ENCODE results near the gene MAGEB4.
"Not testable (repeated sequence)": the region's sequence is repeated elsewhere in the genome, so short reads cannot be mapped to it uniquely, and the experiment has no call there.

MAGEB4 gene, protein sequence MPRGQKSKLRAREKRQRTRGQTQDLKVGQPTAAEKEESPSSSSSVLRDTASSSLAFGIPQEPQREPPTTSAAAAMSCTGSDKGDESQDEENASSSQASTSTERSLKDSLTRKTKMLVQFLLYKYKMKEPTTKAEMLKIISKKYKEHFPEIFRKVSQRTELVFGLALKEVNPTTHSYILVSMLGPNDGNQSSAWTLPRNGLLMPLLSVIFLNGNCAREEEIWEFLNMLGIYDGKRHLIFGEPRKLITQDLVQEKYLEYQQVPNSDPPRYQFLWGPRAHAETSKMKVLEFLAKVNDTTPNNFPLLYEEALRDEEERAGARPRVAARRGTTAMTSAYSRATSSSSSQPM

DNA sequence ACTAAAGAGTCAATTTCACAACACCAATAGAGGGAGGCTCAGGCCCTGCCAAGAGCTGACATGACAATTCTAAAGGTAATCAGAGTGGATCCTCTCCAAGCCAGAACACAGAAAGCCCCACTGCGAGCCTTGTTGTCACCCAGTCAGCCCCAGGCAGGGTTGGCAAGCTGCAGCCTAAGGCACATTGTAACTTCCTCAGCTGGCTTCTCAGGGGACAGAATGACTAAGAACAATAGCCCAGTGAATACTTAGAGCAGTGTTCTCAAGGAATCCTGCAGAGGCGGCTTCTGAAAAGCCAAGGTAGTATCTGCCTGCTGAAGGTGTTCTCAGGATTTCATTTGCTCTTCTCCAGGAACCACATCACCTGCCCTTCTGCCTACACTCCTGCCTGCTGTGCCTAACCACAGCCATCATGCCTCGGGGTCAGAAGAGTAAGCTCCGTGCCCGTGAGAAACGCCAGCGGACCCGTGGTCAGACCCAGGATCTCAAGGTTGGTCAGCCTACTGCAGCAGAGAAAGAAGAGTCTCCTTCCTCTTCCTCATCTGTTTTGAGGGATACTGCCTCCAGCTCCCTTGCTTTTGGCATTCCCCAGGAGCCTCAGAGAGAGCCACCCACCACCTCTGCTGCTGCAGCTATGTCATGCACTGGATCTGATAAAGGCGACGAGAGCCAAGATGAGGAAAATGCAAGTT lies at the start of gene MAGEB4:
TSS of gene MAGEB4 (plus strand) at position 277 of the 692 bp plus-strand sequence. CDS start at position 413, 136 bp downstream.
- no peak for DNase-seq (ENCODE audit: low read depth in 1 of 2, low spot score in 1 of 2)

DNA sequence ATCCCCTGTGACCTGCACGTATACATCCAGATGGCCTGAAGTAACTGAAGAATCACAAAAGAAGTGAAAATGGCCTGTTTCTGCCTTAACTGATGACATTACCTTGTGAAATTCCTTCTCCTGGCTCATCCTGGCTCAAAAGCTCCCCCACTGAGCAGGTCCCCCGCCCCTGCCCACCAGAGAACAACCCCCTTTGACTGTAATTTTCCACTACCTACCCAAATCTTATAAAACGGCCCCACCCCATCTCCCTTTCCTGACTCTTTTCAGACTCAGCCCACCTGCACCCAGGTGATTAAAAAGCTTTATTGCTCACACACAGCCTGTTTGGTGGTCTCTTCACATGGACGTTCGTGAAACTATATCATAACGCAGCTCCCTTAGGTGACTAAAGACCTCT lies 47.9 kb upstream of the MAGEB4 start:
- not testable (repeated sequence) for DNase-seq (ENCODE audit: low read depth in 1 of 2, low spot score in 1 of 2)

DNA sequence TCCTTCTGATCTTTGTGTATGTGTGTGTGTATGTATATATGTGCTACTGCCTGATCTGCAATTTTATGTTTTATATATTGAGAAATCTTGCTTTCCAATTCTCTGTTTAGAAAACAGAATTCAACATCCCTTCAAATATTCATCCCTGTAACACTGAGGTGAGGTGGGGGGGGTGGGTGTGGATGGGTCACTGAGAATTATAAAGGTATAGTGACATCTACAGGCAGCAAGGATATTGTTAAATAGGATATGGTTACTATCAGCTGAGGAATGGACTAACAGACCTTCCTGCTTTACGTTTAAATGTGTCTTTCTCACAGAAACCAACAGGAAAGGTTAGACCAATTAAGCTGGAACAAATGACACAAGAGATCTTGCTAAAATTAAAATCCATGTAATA lies 45.5 kb upstream of the MAGEB4 start:
- no peak for DNase-seq (ENCODE audit: low read depth in 1 of 2, low spot score in 1 of 2)

DNA sequence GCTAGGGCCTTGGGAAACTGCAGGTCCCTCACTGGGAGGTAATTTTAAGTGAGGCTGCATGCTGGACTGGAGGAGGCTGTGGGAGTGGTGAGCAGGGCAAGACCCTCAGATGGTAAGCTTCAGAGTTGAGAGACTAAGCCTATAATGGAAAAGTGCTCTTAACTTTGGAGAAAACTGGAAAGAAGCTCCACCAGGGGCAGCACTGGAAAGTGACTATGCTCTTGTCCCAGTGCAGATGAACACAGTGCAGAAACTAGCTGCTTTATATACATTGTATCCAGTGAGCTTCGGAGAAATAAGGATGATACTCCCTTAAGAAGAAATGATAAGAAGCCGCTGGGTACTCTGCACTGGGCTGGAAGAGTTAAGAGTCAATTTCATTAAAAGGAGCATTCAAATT lies 29.6 kb upstream of the MAGEB4 start:
- no peak for DNase-seq (ENCODE audit: low read depth in 1 of 2, low spot score in 1 of 2)

DNA sequence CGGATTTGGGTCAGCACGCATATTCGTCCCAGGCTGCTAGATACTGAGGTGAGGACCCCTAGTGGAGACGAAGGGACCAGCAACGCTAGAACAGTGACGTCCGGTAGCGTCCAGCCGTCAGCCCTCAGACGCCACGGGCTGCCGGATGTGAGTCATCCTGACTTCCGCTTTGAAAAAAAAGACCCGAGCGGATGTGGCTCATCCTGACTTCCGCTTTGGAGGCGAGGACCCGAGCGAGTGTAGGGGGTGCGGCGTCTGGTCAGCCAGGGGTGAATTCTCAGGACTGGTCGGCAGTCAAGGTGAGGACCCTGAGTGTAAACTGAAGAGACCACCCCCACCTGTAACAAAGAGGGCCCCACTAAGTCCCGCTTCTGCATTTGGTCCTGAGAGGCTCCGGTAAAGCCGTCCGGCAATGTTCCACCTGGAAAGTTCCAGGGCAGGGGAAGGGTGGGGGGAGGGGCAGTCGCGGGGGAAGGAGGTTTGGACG lies 26.4 kb upstream of the MAGEB4 start, which contains the start of gene MAGEB2:
TSS of gene MAGEB2 (plus strand) at position 207 of the 487 bp plus-strand sequence. CDS start 3,018 bp downstream, outside the sequence.
- DNase-seq (ENCODE audit: low read depth in 1 of 2, low spot score in 1 of 2), result no peak

DNA sequence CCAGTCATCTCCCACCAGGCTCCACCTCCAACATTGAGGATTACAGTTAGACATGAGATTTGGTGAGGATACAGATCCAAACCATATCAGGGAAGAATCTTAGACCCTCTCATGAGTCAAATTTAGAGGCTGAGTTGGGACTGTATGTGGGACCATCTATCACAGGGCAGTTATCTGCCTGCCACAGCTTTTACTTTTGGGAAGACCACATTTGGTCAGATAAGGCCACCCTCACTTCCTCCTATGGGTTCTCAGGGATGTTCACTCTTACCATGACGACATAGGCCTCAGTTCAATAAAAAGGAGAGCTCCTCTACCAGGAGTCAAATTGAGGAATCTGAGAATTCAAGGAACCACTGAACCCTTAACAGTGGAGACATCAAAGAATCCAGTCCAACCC lies 24.3 kb upstream of the MAGEB4 start:
- DNase-seq (ENCODE audit: low read depth in 1 of 2, low spot score in 1 of 2), result no peak

DNA sequence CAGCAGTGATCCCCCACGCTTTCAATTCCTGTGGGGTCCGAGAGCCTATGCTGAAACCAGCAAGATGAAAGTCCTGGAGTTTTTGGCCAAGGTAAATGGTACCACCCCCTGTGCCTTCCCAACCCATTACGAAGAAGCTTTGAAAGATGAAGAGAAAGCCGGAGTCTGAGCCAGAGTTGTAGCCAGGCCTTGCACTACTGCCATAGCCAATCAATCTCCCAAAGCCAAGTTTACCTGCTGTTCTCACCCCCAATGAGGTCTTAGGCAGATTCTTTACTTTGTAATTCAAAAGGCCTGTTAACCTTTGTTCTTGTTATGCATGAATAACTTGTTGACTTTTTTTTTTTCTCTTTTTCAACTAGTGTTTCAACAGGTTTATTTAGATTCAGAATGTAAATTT lies 22.4 kb upstream of the MAGEB4 start:
- no peak for DNase-seq (ENCODE audit: low read depth in 1 of 2, low spot score in 1 of 2)

DNA sequence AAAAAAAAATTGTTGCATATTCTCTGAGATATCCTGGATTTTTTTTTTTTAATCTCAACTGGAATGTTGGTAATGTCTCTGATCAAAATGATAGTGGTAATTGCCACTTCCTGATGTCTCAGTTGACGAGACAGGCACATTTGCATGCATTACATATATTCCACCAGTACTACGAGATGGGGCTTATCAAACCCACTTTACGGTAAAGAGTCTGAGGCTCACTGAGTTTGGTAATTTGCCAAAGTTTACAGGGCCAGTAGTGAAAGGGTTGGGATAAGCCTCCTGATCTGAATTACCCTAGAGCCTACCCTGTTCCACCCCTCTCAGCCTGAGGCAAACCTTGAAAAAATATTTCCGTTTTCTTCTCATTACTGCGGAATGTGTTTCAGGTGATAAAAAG lies 21.1 kb upstream of the MAGEB4 start:
- DNase-seq (ENCODE audit: low read depth in 1 of 2, low spot score in 1 of 2), result no peak

DNA sequence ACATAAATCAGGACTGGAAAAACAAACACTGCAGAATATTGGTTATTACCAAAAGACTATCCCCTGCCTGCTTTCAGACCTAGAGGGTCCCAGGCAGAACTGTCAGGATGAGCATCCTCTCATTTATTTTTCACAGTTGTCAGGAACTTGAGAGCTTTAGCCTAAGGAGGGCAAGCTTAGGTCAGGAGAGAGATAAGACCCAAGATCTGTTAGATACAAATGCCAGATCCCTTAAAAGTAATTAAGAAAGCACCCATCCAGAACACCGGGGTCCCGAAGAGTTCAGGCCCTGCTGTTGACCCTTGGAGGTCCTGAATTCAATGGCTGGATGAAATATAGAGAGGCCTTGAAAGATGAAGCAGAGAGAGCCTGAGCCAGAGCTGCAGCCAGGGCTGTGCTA lies 17.3 kb upstream of the MAGEB4 start:
- no peak for DNase-seq (ENCODE audit: low read depth in 1 of 2, low spot score in 1 of 2)

DNA sequence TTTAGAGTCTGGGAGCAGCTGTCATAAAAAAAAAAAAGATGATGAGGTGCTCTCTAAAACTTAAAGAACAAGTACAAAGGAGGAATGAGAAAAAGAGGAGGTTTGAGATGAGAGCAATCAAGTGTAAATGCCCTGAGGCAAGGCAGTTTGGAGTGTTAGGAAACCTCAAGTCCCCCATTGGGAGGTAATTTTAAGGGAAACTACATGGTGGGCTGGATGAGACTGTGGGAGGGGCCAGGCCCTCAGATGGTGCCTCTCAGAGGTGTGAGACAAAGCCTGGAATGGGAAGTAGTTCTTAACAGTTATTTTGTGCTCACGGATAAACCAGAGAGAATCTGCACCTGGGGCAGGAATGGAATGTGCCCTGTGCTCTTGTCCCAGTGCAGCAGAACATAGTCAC lies 13.3 kb upstream of the MAGEB4 start:
- DNase-seq (ENCODE audit: low read depth in 1 of 2, low spot score in 1 of 2), result no peak

DNA sequence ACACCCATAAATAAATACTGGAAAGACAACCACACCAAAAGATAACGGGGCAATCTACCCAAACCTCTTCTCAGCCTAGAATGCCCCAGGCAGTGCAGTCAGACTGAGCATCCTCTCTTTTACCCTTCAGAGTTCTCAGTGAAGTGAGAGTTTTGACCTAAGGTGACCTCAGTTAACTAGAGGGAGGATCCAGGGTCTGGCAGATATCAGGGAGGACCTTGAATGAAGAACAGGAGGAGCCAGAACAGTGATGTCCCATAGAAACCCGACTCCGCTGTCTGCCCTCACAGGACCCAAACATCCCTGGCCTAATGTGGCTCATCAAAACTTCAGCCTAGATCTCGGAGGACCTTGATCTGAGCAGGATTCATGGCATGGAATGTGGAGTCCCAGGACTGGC lies 11.4 kb upstream of the MAGEB4 start, which contains the start of gene MAGEB3:
TSS of gene MAGEB3 (plus strand) at position 263 of the 400 bp plus-strand sequence. CDS start 5,268 bp downstream, outside the sequence.
- no peak for DNase-seq (ENCODE audit: low read depth in 1 of 2, low spot score in 1 of 2)

DNA sequence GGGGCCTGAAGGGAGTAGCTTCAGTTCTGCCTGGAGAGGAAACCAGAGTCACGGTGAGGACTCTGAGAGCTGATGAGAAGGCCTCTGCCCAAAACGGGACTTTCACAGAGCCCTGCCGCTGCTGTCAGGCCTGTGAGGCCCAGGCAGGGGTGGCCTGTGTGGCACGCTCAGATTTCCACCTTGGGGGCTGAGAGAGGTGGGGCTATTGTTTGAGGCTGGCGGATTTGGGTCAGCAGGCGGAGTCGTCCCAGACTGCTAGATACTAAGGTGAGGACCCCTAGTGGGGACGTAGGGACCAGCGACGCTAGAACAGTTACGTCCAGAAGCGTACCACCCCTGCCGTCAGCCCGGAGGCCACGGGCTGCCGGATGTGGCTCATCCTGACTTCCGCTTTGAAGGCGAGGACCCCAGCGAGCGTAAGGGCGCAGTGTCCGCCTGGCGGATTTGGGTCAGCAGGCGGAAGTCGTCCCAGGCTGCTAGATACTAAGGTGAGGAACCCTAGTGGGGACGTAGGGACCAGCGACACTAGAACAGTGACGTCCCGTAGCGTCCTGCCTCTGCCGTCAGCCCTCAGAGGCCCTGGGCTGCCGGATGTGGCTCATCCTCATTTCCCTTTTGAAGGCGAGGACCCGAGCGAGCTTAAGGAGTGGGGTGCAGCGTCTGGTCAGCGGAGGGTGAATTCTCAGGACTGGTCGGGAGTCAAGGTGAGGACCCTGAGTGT lies 5.1 kb downstream of the MAGEB4 start, which contains the start of gene MAGEB1:
TSS of gene MAGEB1 (plus strand) at position 378 of the 721 bp plus-strand sequence. CDS start 3,348 bp downstream, outside the sequence.
- no peak for DNase-seq (ENCODE audit: low read depth in 1 of 2, low spot score in 1 of 2)

DNA sequence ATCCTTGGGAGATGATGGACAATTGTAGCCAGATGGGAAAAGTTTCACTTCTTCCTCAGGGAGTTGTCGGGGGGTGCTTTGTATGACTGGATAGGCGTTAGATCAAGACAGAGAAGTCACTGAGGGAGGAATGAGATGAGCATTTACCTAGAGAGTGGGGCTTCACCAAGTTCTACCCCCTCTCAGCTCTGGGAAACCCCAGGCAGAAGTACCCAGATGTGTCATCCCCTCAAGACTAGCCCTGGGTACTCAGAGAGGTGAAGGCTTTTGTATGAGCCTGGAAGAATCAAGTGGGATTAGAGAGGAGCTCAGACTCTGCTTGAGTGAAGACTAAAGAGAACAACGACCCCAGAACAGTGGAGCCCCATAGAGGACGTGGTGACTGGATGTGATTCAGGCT lies 7.1 kb downstream of the MAGEB4 start:
- DNase-seq (ENCODE audit: low read depth in 1 of 2, low spot score in 1 of 2), result no peak

DNA sequence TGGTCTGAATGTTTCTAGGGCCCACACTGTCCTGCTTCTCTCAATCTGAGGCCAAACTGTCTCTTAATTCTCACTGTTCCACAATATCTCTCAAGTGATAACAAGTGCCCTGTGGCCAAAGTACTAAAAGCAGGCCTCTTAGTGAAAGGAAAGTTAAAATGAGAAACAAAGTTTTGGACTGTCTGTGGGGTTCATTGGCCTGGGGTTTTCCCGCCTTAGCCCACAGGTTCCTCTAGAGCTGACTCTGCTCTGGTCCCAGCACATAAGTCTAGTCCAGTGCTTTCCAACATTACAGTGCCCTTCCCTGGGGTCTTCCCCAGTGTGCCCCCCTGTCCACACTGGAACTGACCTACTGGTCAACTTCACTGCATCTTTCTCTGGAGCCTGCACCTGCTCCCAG lies 11.5 kb downstream of the MAGEB4 start:
- DNase-seq (ENCODE audit: low read depth in 1 of 2, low spot score in 1 of 2), result no peak

DNA sequence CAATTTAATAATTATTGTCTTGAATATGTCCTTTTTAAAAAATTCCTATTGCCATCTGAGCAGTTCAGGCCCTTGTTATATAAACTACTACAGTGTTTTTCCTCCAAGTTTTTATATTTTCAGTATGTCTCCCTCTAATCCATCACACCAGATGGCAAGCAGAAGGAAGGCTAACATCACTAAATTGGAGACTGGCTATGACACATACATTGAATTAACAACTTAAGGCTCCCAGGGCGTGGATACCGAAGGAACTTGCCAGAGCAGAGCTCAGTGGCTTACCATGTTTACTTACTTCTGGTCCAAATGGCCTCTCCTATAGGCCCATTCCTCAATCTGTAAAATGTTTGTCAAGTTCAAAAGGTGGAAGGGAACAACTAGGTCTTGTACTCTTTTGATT lies 18.1 kb downstream of the MAGEB4 start:
- no peak for DNase-seq (ENCODE audit: low read depth in 1 of 2, low spot score in 1 of 2)

DNA sequence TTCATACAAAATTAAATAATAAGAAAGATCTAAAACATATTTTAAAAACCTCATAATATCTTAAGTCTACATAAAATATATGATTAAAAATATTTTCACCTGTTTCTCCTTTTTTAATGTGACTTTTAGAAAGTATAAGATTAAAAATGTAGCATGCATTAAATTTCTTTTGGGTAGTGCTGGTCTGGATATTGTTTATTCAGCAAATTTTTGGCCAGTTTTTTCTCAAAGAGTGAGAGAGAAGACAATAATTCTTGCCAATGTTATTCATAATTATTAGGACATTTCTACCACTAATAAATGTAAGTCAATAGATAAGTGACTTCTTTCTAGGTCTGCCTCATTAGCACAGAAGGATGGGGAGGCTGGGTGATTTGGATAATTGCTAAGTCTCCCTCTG lies 19.2 kb downstream of the MAGEB4 start:
- DNase-seq (ENCODE audit: low read depth in 1 of 2, low spot score in 1 of 2), result no peak

DNA sequence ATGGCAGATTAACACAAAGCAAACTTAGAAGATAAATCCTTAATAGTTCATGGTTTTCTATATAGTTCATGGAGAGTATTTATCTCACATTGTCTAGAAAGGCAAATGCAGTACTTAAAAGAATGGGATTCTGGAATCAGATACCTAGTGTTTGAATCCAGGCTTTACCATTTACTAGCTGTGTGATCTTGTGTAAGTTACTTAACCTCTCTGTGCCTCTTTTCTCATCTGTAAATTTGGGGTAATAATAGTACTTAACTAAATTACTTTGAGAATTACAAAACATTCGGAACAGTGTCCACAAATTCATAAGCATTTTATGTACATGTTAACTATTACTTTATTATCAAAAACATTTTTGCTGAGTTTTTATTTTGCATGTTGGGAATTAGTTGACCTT lies 21.0 kb downstream of the MAGEB4 start:
- no peak for DNase-seq (ENCODE audit: low read depth in 1 of 2, low spot score in 1 of 2)

DNA sequence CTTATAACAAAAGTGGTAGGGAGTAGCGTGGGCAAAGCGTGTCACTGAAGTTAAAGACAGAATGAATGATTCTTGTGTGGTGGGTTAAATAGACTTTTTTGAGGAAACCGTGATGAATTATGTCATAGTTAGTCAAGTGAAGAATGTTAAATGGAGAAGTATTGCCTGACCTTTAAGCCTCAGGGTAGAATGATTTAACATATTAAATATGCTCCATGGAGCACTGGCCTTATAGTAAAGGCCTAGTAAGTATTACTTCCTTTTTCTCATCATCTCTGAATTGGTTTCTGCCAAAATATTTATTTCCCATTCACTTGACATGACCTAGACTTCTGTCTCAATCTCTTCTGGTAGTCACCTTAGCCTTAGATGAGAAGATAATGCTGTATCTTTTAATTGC lies 28.8 kb downstream of the MAGEB4 start:
- DNase-seq (ENCODE audit: low read depth in 1 of 2, low spot score in 1 of 2), result no peak

DNA sequence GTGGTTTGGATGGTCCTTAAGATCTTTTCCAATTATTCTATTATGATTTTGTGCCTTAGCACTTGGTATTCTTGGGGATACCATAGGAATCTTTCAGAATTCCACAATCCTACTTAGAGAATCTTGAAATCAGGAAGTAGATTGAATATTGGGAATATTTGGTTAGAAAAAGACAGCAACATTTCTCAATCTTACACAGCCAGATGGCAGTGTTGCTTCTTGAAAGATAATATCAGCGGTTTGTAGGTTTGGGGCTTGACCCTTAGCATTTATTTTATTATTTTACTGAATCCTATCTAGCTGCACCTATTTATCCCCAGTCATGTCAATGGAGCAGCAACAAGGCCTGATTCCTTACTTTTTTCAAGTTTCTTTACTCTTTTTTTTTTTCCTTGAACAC lies 33.7 kb downstream of the MAGEB4 start:
- no peak for DNase-seq (ENCODE audit: low read depth in 1 of 2, low spot score in 1 of 2)

DNA sequence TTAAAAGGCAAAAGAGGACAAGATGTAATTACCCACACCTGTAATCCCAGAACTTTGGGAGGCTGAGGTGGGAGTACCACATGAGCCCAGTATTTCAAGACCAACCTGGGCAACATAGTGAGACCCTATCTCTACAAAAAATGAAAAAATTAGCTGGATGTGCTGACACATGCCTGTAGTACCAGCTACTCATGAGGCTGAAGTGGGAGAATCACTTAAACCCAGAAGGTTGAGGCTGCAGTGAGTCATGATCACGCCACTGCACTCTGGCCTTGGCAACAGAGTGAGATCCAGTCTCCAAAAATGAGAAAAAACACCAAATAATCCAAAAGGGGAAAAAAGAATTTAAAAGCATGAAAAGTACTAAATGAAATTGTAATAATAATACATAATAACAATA lies 36.6 kb downstream of the MAGEB4 start:
- DNase-seq (ENCODE audit: low read depth in 1 of 2, low spot score in 1 of 2), result no peak

DNA sequence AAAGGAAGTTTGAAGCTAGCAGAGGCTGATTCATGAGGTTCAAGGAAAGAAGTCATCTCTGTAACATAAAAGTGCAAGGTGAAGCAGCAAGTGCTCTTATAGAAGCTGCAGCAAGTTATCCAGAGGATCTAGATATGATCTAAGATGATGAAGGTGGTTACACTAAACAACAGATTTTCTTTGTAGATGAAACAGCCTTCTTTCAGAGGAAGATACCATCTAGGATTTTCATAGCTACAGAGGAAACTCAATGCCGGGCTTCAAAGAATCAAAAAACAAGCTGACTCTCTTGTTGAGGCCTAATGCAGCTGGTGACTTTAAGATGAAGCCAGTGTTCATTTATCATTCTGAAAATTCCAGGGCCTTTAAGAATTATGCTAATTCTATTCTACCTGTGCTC lies 38.6 kb downstream of the MAGEB4 start:
- DNase-seq (ENCODE audit: low read depth in 1 of 2, low spot score in 1 of 2), result no peak

DNA sequence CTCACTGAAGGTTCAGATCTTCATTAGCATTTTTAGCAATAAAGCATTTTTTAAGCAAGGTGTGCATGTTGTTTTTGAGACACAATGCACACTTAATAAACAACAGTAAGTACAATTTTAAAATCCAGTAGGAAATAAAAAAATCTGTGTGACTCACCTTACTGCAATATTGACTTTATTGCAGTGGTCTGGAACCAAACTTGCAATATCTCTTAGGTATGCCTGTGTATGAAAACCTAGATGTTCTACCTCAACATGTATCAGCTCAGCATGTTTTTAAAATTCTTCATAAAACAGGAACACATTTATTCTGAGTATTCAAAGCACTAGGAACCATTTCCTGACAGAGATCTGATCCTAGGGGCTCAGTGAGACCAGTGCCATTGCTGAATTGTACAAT lies 40.7 kb downstream of the MAGEB4 start:
- DNase-seq (ENCODE audit: low read depth in 1 of 2, low spot score in 1 of 2), result no peak

Data from stimulated activated CD4-positive, alpha-beta T cell treated with anti-CD3 and anti-CD28 coated beads, Interleukin-15, amount 100 ng/mL, for 1 hour (primary cell).